Measurements from ENCODE around the gene EYS. TPM values are rescaled to one million over a fixed set of nuclear protein-coding genes. Genes with fewer than 3 reads are reported as not detected.

The EYS gene
- total RNA-seq, 2 donors from 2014 or later = 0.18 to 3.5 TPM

DNA sequence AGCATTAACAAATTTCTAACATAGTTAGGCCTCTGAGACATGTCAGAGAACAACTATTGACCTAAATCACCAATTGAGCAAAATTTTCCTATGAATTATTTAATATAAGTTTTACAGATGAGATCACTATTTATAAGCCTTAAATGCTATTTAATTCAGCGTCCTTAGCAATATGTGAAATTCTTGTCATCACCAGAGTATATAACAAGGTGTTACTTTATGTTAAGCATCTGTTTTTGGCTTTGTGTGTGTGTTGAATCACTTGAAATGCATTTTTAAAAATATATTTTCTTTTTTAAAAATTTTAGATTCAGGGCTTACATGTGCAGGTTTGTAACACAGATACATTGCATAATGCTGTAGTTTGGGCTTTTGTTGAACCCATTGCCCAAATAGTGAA lies 794.1 kb downstream of the EYS start:
- DNase-seq (ENCODE audit: low spot score) = no peak
- H3K27me3 ChIP-seq (replicated peaks; ENCODE audit: insufficient read depth) = no peaks in the 10 kb centered on the region
- H3K36me3 ChIP-seq = no peaks in the 10 kb centered on the region
- H3K27ac ChIP-seq = no peak overlapping the region
- no peaks in the 10 kb centered on the region for H3K9me3 ChIP-seq
- intact Hi-C loops (cut with DNase I) = no loop called here
- H3K4me3 ChIP-seq = no peak overlapping the region
- 93% methylated on average over 1 of the region's 1 CpG for WGBS
- TF ChIP-seq, protein P1, sequence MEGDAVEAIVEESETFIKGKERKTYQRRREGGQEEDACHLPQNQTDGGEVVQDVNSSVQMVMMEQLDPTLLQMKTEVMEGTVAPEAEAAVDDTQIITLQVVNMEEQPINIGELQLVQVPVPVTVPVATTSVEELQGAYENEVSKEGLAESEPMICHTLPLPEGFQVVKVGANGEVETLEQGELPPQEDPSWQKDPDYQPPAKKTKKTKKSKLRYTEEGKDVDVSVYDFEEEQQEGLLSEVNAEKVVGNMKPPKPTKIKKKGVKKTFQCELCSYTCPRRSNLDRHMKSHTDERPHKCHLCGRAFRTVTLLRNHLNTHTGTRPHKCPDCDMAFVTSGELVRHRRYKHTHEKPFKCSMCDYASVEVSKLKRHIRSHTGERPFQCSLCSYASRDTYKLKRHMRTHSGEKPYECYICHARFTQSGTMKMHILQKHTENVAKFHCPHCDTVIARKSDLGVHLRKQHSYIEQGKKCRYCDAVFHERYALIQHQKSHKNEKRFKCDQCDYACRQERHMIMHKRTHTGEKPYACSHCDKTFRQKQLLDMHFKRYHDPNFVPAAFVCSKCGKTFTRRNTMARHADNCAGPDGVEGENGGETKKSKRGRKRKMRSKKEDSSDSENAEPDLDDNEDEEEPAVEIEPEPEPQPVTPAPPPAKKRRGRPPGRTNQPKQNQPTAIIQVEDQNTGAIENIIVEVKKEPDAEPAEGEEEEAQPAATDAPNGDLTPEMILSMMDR (IDR thresholded peaks at IDR 0.05) = no peak
- TF ChIP-seq POLR2A (IDR thresholded peaks at IDR 0.05) (no peak), POLR2AphosphoS5 (IDR thresholded peaks at IDR 0.05) (no peak)
- H3K4me1 ChIP-seq (replicated peaks) = no peaks in the 10 kb centered on the region

- Histone ChIP-seq H3K36me3 (no peaks in the 10 kb centered on the region), H3K27ac (no peak overlapping the region), H3K9me3 (no peaks in the 10 kb centered on the region), H3K4me3 (no peak overlapping the region), H3K27me3 (replicated peaks; ENCODE audit: insufficient read depth) (no peaks in the 10 kb centered on the region), H3K4me1 (replicated peaks) (no peaks in the 10 kb centered on the region)
- intact Hi-C loops (cut with DNase I) = no loop called here
- DNase-seq (ENCODE audit: low spot score) = no peak
- TF ChIP-seq POLR2AphosphoS5 (IDR thresholded peaks at IDR 0.05) (no peak), POLR2A (IDR thresholded peaks at IDR 0.05) (no peak)
- TF ChIP-seq, protein P1 (IDR thresholded peaks at IDR 0.05) = no peak
- WGBS = 99% methylated on average over 7 of the region's 7 CpGs
These were observed 798.9 kb downstream of the EYS start for GRCh38 chr6:64908104-64908503.

DNA sequence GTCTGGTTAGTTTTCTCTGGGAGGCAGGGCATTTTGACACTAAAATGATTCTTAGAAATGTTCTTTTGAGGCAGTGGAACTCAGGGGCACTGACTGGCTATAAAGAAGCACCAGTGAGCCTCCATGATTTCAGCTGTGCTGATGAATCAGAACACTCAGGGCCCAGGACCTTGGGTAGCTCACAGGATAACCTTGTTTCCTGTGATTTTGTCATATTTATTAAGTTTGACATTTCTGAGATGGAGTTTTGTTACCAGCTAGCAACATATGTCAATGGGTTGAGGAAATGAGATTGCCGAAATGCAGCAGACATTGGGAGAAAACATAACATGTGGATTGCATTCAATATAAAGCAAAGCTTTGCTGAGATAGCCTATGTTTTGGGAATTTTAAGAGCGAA lies 802.4 kb downstream of the EYS start:
- intact Hi-C loops (cut with DNase I) = no loop called here
- no peak for DNase-seq (ENCODE audit: low spot score)
- Histone ChIP-seq H3K27me3 (replicated peaks; ENCODE audit: insufficient read depth) (no peaks in the 10 kb centered on the region), H3K9me3 (no peaks in the 10 kb centered on the region), H3K36me3 (no peaks in the 10 kb centered on the region), H3K4me1 (replicated peaks) (no peaks in the 10 kb centered on the region), H3K4me3 (no peak overlapping the region), H3K27ac (no peak overlapping the region)
- 97% methylated on average over 2 of the region's 2 CpGs for WGBS
- TF ChIP-seq POLR2AphosphoS5 (IDR thresholded peaks at IDR 0.05) (no peak), POLR2A (IDR thresholded peaks at IDR 0.05) (no peak)
- TF ChIP-seq, protein P1 (IDR thresholded peaks at IDR 0.05) = no peak

- Histone ChIP-seq H3K27ac (no peak overlapping the region), H3K4me3 (no peak overlapping the region), H3K9me3 (no peaks in the 10 kb centered on the region), H3K36me3 (no peaks in the 10 kb centered on the region), H3K4me1 (replicated peaks) (no peaks in the 10 kb centered on the region), H3K27me3 (replicated peaks; ENCODE audit: insufficient read depth) (no peaks in the 10 kb centered on the region)
- intact Hi-C loops (cut with DNase I) = no loop called here
- no peak for DNase-seq (ENCODE audit: low spot score)
- TF ChIP-seq POLR2A (IDR thresholded peaks at IDR 0.05) (no peak), POLR2AphosphoS5 (IDR thresholded peaks at IDR 0.05) (no peak)
These were observed 804.4 kb downstream of the EYS start for GRCh38 chr6:64902596-64902995.

DNA sequence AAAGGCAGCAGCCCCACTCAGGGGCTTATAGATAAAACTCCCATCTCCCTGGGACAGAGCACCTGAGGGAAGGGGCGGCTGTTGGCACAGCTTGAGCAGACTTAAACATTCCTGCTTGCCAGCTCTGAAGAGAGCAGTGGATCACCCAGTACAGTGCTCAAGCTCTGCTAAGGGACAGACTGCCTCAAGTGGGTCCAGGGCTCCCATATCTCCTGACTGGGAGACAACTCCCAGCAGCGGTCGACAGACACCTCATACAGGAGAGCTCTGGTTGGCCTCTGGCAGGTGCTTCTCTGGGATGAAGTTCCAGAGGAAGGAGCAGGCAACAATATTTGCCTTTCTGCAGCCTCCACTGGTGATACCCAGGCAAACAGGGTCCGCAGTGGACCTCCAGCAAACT lies 810.1 kb downstream of the EYS start:
- no peaks in the 10 kb centered on the region for H3K27me3 ChIP-seq (replicated peaks; ENCODE audit: insufficient read depth)
- H3K4me3 ChIP-seq = no peak overlapping the region
- no peaks in the 10 kb centered on the region for H3K36me3 ChIP-seq
- H3K4me1 ChIP-seq (replicated peaks) = no peaks in the 10 kb centered on the region
- DNase-seq (ENCODE audit: low spot score) = no peak
- H3K9me3 ChIP-seq = no peaks in the 10 kb centered on the region
- 97% methylated on average over 4 of the region's 4 CpGs for WGBS
- intact Hi-C loops (cut with DNase I) = no loop called here
- TF ChIP-seq POLR2A (IDR thresholded peaks at IDR 0.05) = no peak
- no peak overlapping the region for H3K27ac ChIP-seq

DNA sequence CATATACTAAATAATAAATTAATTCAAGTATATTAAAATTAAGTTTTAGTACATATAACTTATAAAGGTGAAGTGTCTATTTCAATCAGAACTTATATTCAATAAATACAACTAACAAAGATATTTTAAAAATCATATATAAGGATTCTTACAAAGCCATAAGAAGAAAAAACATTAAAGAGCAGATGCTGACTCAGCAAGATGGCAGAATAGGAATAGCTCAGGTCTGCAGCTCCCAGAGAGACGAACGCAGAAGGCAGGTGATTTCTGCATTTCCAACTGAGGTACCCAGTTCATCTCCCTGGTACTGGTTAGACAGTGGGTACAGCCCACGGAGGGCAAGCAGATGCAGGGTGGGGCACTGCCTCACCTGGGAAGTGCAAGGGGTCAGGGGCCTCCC lies 811.1 kb downstream of the EYS start:
- H3K27me3 ChIP-seq (replicated peaks; ENCODE audit: insufficient read depth) = no peaks in the 10 kb centered on the region

More for the DNA sequence above, 811.1 kb downstream of the EYS start:
- no peaks in the 10 kb centered on the region for H3K4me1 ChIP-seq (replicated peaks)
- DNase-seq (ENCODE audit: low spot score) = no peak
- TF ChIP-seq, protein P1 (IDR thresholded peaks at IDR 0.05) = no peak
- TF ChIP-seq POLR2A (IDR thresholded peaks at IDR 0.05) (no peak), POLR2AphosphoS5 (IDR thresholded peaks at IDR 0.05) (no peak)
- no peaks in the 10 kb centered on the region for H3K36me3 ChIP-seq
- intact Hi-C loops (cut with DNase I) = no loop called here
- WGBS = 60% methylated on average over 3 of the region's 3 CpGs
- H3K27ac ChIP-seq = no peak overlapping the region
- H3K9me3 ChIP-seq = no peaks in the 10 kb centered on the region
- H3K4me3 ChIP-seq = no peak overlapping the region
